ENCODE data around the gene CHD6.

CHD6 gene

GRCh38 chr20:41621421-41621820 lies 3.2 kb upstream of the CHD6 start:
- Histone ChIP-seq H3K27ac (ENCODE audit: low read depth, low read length) (no peak overlapping the region), H3K4me1 (ENCODE audit: control insufficient read depth, insufficient read depth, low read length) (peaks cover 17% of the 10 kb centered on the region), H3K9me3 (ENCODE audit: control insufficient read depth, insufficient read depth, low read depth, low read length) (no peaks in the 10 kb centered on the region), H3K36me3 (ENCODE audit: control insufficient read depth, insufficient read depth, low read length) (no peaks in the 10 kb centered on the region), H3K9ac (ENCODE audit: low read length) (no peak overlapping the region), H3K4me3 (ENCODE audit: low read depth, low read length) (no peak overlapping the region), H3K27me3 (ENCODE audit: control insufficient read depth, insufficient read depth, low read length) (no peaks in the 10 kb centered on the region)

- Histone ChIP-seq H3K27me3 (ENCODE audit: control insufficient read depth, insufficient read depth, low read length) (no peaks in the 10 kb centered on the region), H3K4me3 (ENCODE audit: low read depth, low read length) (peak overlapping the region; percentile 91), H3K9ac (ENCODE audit: low read length) (peak overlapping the region; percentile 74), H3K27ac (ENCODE audit: low read depth, low read length) (no peak overlapping the region), H3K36me3 (ENCODE audit: control insufficient read depth, insufficient read depth, low read length) (no peaks in the 10 kb centered on the region), H3K4me1 (ENCODE audit: control insufficient read depth, insufficient read depth, low read length) (peaks cover 29% of the 10 kb centered on the region), H3K9me3 (ENCODE audit: control insufficient read depth, insufficient read depth, low read depth, low read length) (no peaks in the 10 kb centered on the region)
These were observed 1.4 kb upstream of the CHD6 start for GRCh38 chr20:41619360-41620100.

- Histone ChIP-seq H3K9ac (ENCODE audit: low read length) (peak overlapping the region; percentile 74), H3K4me3 (ENCODE audit: low read depth, low read length) (peak overlapping the region; percentile 91), H3K27me3 (ENCODE audit: control insufficient read depth, insufficient read depth, low read length) (no peaks in the 10 kb centered on the region), H3K4me1 (ENCODE audit: control insufficient read depth, insufficient read depth, low read length) (peaks cover 33% of the 10 kb centered on the region), H3K36me3 (ENCODE audit: control insufficient read depth, insufficient read depth, low read length) (no peaks in the 10 kb centered on the region), H3K9me3 (ENCODE audit: control insufficient read depth, insufficient read depth, low read depth, low read length) (no peaks in the 10 kb centered on the region), H3K27ac (ENCODE audit: low read depth, low read length) (0 out of 2 replicates have a peak overlapping the region, but pooled peaks have one; percentile 23)
These were observed 682 bp upstream of the CHD6 start for GRCh38 chr20:41618807-41619311.

- Histone ChIP-seq H3K9me3 (ENCODE audit: control insufficient read depth, insufficient read depth, low read depth, low read length) (no peaks in the 10 kb centered on the region), H3K4me1 (ENCODE audit: control insufficient read depth, insufficient read depth, low read length) (peaks cover 39% of the 10 kb centered on the region), H3K9ac (ENCODE audit: low read length) (peak overlapping the region; percentile 63), H3K27me3 (ENCODE audit: control insufficient read depth, insufficient read depth, low read length) (no peaks in the 10 kb centered on the region), H3K27ac (ENCODE audit: low read depth, low read length) (no peak overlapping the region), H3K4me3 (ENCODE audit: low read depth, low read length) (peak overlapping the region; percentile 92), H3K36me3 (ENCODE audit: control insufficient read depth, insufficient read depth, low read length) (no peaks in the 10 kb centered on the region)
These were observed 897 bp downstream of the CHD6 start for GRCh38 chr20:41617059-41617901.

GRCh38 chr20:41616228-41616627 lies 1.9 kb downstream of the CHD6 start:
- peak overlapping the region; percentile 92; the same call in 1 of the 2 replicates for H3K4me3 ChIP-seq (ENCODE audit: low read depth, low read length)
- no peak overlapping the region for H3K27ac ChIP-seq (ENCODE audit: low read depth, low read length)
- H3K36me3 ChIP-seq (ENCODE audit: control insufficient read depth, insufficient read depth, low read length) = no peaks in the 10 kb centered on the region
- H3K4me1 ChIP-seq (ENCODE audit: control insufficient read depth, insufficient read depth, low read length) = peaks cover 39% of the 10 kb centered on the region
- H3K9me3 ChIP-seq (ENCODE audit: control insufficient read depth, insufficient read depth, low read depth, low read length) = no peaks in the 10 kb centered on the region
- H3K27me3 ChIP-seq (ENCODE audit: control insufficient read depth, insufficient read depth, low read length) = no peaks in the 10 kb centered on the region
- H3K9ac ChIP-seq (ENCODE audit: low read length) = no peak overlapping the region

GRCh38 chr20:41615676-41616075 lies 2.5 kb downstream of the CHD6 start:
- H3K4me1 ChIP-seq (ENCODE audit: control insufficient read depth, insufficient read depth, low read length) = peaks cover 39% of the 10 kb centered on the region
- H3K9me3 ChIP-seq (ENCODE audit: control insufficient read depth, insufficient read depth, low read depth, low read length) = no peaks in the 10 kb centered on the region
- H3K27me3 ChIP-seq (ENCODE audit: control insufficient read depth, insufficient read depth, low read length) = no peaks in the 10 kb centered on the region
- H3K36me3 ChIP-seq (ENCODE audit: control insufficient read depth, insufficient read depth, low read length) = no peaks in the 10 kb centered on the region
- H3K27ac ChIP-seq (ENCODE audit: low read depth, low read length) = no peak overlapping the region
- H3K4me3 ChIP-seq (ENCODE audit: low read depth, low read length) = no peak overlapping the region
- no peak overlapping the region for H3K9ac ChIP-seq (ENCODE audit: low read length)

- H3K4me3 ChIP-seq (ENCODE audit: low read depth, low read length) = no peak overlapping the region
- H3K4me1 ChIP-seq (ENCODE audit: control insufficient read depth, insufficient read depth, low read length) = peaks cover 39% of the 10 kb centered on the region
- H3K9ac ChIP-seq (ENCODE audit: low read length) = no peak overlapping the region
- no peaks in the 10 kb centered on the region for H3K9me3 ChIP-seq (ENCODE audit: control insufficient read depth, insufficient read depth, low read depth, low read length)
- H3K27ac ChIP-seq (ENCODE audit: low read depth, low read length) = no peak overlapping the region
- no peaks in the 10 kb centered on the region for H3K36me3 ChIP-seq (ENCODE audit: control insufficient read depth, insufficient read depth, low read length)
- H3K27me3 ChIP-seq (ENCODE audit: control insufficient read depth, insufficient read depth, low read length) = no peaks in the 10 kb centered on the region
These were observed 3.1 kb downstream of the CHD6 start for GRCh38 chr20:41615110-41615509.

- Histone ChIP-seq H3K4me3 (ENCODE audit: low read depth, low read length) (no peak overlapping the region), H3K9ac (ENCODE audit: low read length) (no peak overlapping the region), H3K9me3 (ENCODE audit: control insufficient read depth, insufficient read depth, low read depth, low read length) (no peaks in the 10 kb centered on the region), H3K27ac (ENCODE audit: low read depth, low read length) (no peak overlapping the region), H3K27me3 (ENCODE audit: control insufficient read depth, insufficient read depth, low read length) (no peaks in the 10 kb centered on the region), H3K36me3 (ENCODE audit: control insufficient read depth, insufficient read depth, low read length) (no peaks in the 10 kb centered on the region), H3K4me1 (ENCODE audit: control insufficient read depth, insufficient read depth, low read length) (peaks cover 29% of the 10 kb centered on the region)
These were observed 4.9 kb downstream of the CHD6 start for GRCh38 chr20:41613321-41613720.

- no peaks in the 10 kb centered on the region for H3K9me3 ChIP-seq (ENCODE audit: control insufficient read depth, insufficient read depth, low read depth, low read length)
- H3K4me3 ChIP-seq (ENCODE audit: low read depth, low read length) = no peak overlapping the region
- H3K36me3 ChIP-seq (ENCODE audit: control insufficient read depth, insufficient read depth, low read length) = no peaks in the 10 kb centered on the region
- no peaks in the 10 kb centered on the region for H3K27me3 ChIP-seq (ENCODE audit: control insufficient read depth, insufficient read depth, low read length)
- H3K9ac ChIP-seq (ENCODE audit: low read length) = no peak overlapping the region
- H3K27ac ChIP-seq (ENCODE audit: low read depth, low read length) = no peak overlapping the region
- peaks cover 10% of the 10 kb centered on the region; the same call in 1 of the 2 replicates for H3K4me1 ChIP-seq (ENCODE audit: control insufficient read depth, insufficient read depth, low read length)
These were observed 8.7 kb downstream of the CHD6 start for GRCh38 chr20:41609474-41609873.

GRCh38 chr20:41608606-41609005 lies 9.6 kb downstream of the CHD6 start:
- Histone ChIP-seq H3K27ac (ENCODE audit: low read depth, low read length) (no peak overlapping the region), H3K9ac (ENCODE audit: low read length) (no peak overlapping the region), H3K9me3 (ENCODE audit: control insufficient read depth, insufficient read depth, low read depth, low read length) (peaks cover 4% of the 10 kb centered on the region; the same call in 1 of the 2 replicates), H3K4me3 (ENCODE audit: low read depth, low read length) (no peak overlapping the region), H3K4me1 (ENCODE audit: control insufficient read depth, insufficient read depth, low read length) (peaks cover 5% of the 10 kb centered on the region; the same call in 1 of the 2 replicates), H3K27me3 (ENCODE audit: control insufficient read depth, insufficient read depth, low read length) (no peaks in the 10 kb centered on the region), H3K36me3 (ENCODE audit: control insufficient read depth, insufficient read depth, low read length) (no peaks in the 10 kb centered on the region)

- no peak overlapping the region for H3K4me3 ChIP-seq (ENCODE audit: low read depth, low read length)
- no peaks in the 10 kb centered on the region for H3K4me1 ChIP-seq (ENCODE audit: control insufficient read depth, insufficient read depth, low read length)
- H3K9me3 ChIP-seq (ENCODE audit: control insufficient read depth, insufficient read depth, low read depth, low read length) = peaks cover 6% of the 10 kb centered on the region; the same call in 1 of the 2 replicates
- no peaks in the 10 kb centered on the region for H3K36me3 ChIP-seq (ENCODE audit: control insufficient read depth, insufficient read depth, low read length)
- H3K9ac ChIP-seq (ENCODE audit: low read length) = no peak overlapping the region
- no peak overlapping the region for H3K27ac ChIP-seq (ENCODE audit: low read depth, low read length)
- no peaks in the 10 kb centered on the region for H3K27me3 ChIP-seq (ENCODE audit: control insufficient read depth, insufficient read depth, low read length)
These were observed 10.4 kb downstream of the CHD6 start for GRCh38 chr20:41607791-41608190.
